GM23248 (cell line): ENCODE data around the gene ABL2. TPM values are rescaled to one million over a fixed set of nuclear protein-coding genes. Genes with fewer than 3 reads are reported as not detected.
"Not testable (repeated sequence)": the region's sequence is repeated elsewhere in the genome, so short reads cannot be mapped to it uniquely, and the experiment has no call there.

Experiments
- DNase-seq: peaks from one replicate; pipeline ENCODE4 v3.0.0-alpha.2; 2015
- H2AFZ ChIP-seq: fragments of 200-600 bp; sonication (generic); 2 replicates; pipeline ENCODE4 v1.6.1; 2016; ENCODE audit warnings: antibody characterized with exemption
- H3F3A ChIP-seq: fragments of 200-600 bp; sonication (generic); 2 replicates; pipeline ENCODE4 v1.6.1; 2016; ENCODE audit warnings: mild to moderate bottlenecking, antibody characterized with exemption, mixed run types; ENCODE audit not compliant: insufficient read depth
- H3K27ac ChIP-seq: fragments of 200-600 bp; sonication (generic); 2 replicates; pipeline ENCODE4 v1.5.1; 2016; ENCODE audit warnings: mild to moderate bottlenecking
- H3K27me3 ChIP-seq: fragments of 200-600 bp; sonication (generic); replicated peaks from 2 replicates; pipeline ENCODE4 v1.6.1; 2016; ENCODE audit warnings: mild to moderate bottlenecking; ENCODE audit not compliant: insufficient read depth
- H3K36me3 ChIP-seq: fragments of 200-600 bp; sonication (generic); 2 replicates; pipeline ENCODE4 v1.6.1; 2016; ENCODE audit warnings: low read depth, mild to moderate bottlenecking
- H3K4me1 ChIP-seq: fragments of 200-600 bp; sonication (generic); 2 replicates; pipeline ENCODE4 v1.6.1; 2016; ENCODE audit warnings: mild to moderate bottlenecking; ENCODE audit not compliant: insufficient read depth
- H3K4me2 ChIP-seq: fragments of 200-600 bp; sonication (generic); one replicate; pipeline ENCODE4 v1.6.1; 2016; ENCODE audit warnings: mild to moderate bottlenecking; ENCODE audit not compliant: unreplicated experiment
- H3K4me3 ChIP-seq: fragments of 200-600 bp; sonication (generic); 2 replicates; pipeline ENCODE4 v1.5.1; 2016; ENCODE audit warnings: mild to moderate bottlenecking
- H3K79me2 ChIP-seq: fragments of 200-600 bp; sonication (generic); 2 replicates; pipeline ENCODE4 v1.6.1; 2016; ENCODE audit warnings: mild to moderate bottlenecking; ENCODE audit not compliant: insufficient read depth
- H3K9ac ChIP-seq: fragments of 200-600 bp; sonication (generic); 2 replicates; pipeline ENCODE4 v1.6.1; 2016; ENCODE audit warnings: mild to moderate bottlenecking
- H3K9me2 ChIP-seq: fragments of 200-600 bp; sonication (generic); 2 replicates; pipeline ENCODE4 v1.6.1; 2016; ENCODE audit warnings: mixed run types, mild to moderate bottlenecking, moderate library complexity; ENCODE audit not compliant: insufficient read depth
- H3K9me3 ChIP-seq: fragments of 200-600 bp; sonication (generic); one replicate; pipeline ENCODE4 v1.6.1; 2017; ENCODE audit warnings: low read depth
- H4K20me1 ChIP-seq: fragments of 200-600 bp; sonication (generic); 2 replicates; pipeline ENCODE4 v1.6.0; 2016; ENCODE audit not compliant: insufficient read depth
- EZH2 ChIP-seq: fragments of 200-600 bp; sonication (generic); IDR thresholded peaks from 2 replicates; pipeline ENCODE4 v1.6.1; 2018; ENCODE audit warnings: antibody characterized with exemption, mild to moderate bottlenecking; ENCODE audit not compliant: insufficient read depth, poor library complexity, severe bottlenecking
- EZH2phosphoT487 ChIP-seq: fragments of 200-600 bp; sonication (generic); IDR thresholded peaks from 2 replicates; pipeline ENCODE4 v1.6.1; 2018; ENCODE audit warnings: antibody characterized with exemption, moderate library complexity, mild to moderate bottlenecking, low read depth; ENCODE audit not compliant: insufficient read depth
- WGBS, 2 experiments: methylation state at CpG; one replicate each; pipeline ENCODE4 v1.1.6; 2015 to 2017; ENCODE audit warnings: low lambda C conversion rate in 2 of 2, low coverage in 1 of 2; ENCODE audit errors: missing lambda C conversion rate in 2 of 2; 5-methylcytosine and 5-hydroxymethylcytosine counted together
- in situ Hi-C: fragments of 300-500 bp; cut with MboI; formaldehyde crosslinking; loops from 2 replicates; pipeline ENCODE4 v1.15.0; 2020
- polyA plus RNA-seq: library from polyadenylated mRNA; unstranded; fragments of >200 nt; fragmentation: Nextera tagmentation; extraction: Ambion mirVana; gene quantifications from 2 replicates; pipeline ENCODE4 v1.2.1, GENCODE V29; 2016
- total RNA-seq: library from RNA; depleted of rRNA; stranded (reverse); fragments of >200 nt; shearing (Covaris generic); gene quantifications from 2 replicates; pipeline ENCODE4 v1.2.3, GENCODE V29; 2014

The ABL2 gene
- total and polyA plus RNA-seq, 2 experiments from 2014 or later, result 13.2 to 38.6 TPM

GRCh38 chr1:179137617-179138255 is 91.7 kb downstream of the ABL2 start:
- WGBS, 2 experiments, result 43 to 44% methylated on average over 5 of the region's 5 CpGs
- Histone ChIP-seq H3F3A (peaks cover 47% of the 10 kb centered on the region), H2AFZ (no peak overlapping the region), H3K27ac (peak overlapping the region; percentile 60), H3K4me3 (peak overlapping the region; percentile 43), H3K27me3 (no peaks in the 10 kb centered on the region), H3K9me2 (no peaks in the 10 kb centered on the region), H3K79me2 (peaks cover 97% of the 10 kb centered on the region), H3K9me3 (no peaks in the 10 kb centered on the region), H3K4me2 (peak overlapping the region; percentile 70), H3K36me3 (peaks cover 8% of the 10 kb centered on the region), H3K9ac (peak overlapping the region; percentile 49), H4K20me1 (peaks cover 15% of the 10 kb centered on the region), H3K4me1 (peaks cover 37% of the 10 kb centered on the region)
- in situ Hi-C loops, result no loop called here
- TF ChIP-seq EZH2phosphoT487 (no peak), EZH2 (no peak)
- peak; percentile 69 for DNase-seq

- H3K4me3 ChIP-seq, H3K27ac ChIP-seq, H3K4me2 ChIP-seq, H3K9ac ChIP-seq, H3K9me3 ChIP-seq, H2AFZ ChIP-seq, H3K27me3 ChIP-seq, DNase-seq, in situ Hi-C loops, H3K9me2 ChIP-seq: not testable (repeated sequence)
- Histone ChIP-seq H3F3A (peaks cover 39% of the 10 kb centered on the region), H3K79me2 (peaks cover 97% of the 10 kb centered on the region), H4K20me1 (peaks cover 14% of the 10 kb centered on the region), H3K36me3 (peaks cover 22% of the 10 kb centered on the region), H3K4me1 (peaks cover 45% of the 10 kb centered on the region)
- 100% methylated on average over 9 of the region's 28 CpGs; no CpG with 5 or more reads in 1 of the 2 experiments for WGBS, 2 experiments
These were observed 93.8 kb downstream of the ABL2 start for GRCh38 chr1:179135707-179136106.

- Histone ChIP-seq H3K79me2 (peaks cover 97% of the 10 kb centered on the region), H3K4me1 (peaks cover 45% of the 10 kb centered on the region), H3F3A (peaks cover 39% of the 10 kb centered on the region), H3K36me3 (peaks cover 22% of the 10 kb centered on the region)
- H2AFZ ChIP-seq, H3K9me2 ChIP-seq, DNase-seq, H4K20me1 ChIP-seq, in situ Hi-C loops, H3K4me2 ChIP-seq, H3K27ac ChIP-seq, H3K4me3 ChIP-seq, H3K9me3 ChIP-seq, H3K9ac ChIP-seq, H3K27me3 ChIP-seq: not testable (repeated sequence)
- WGBS, 2 experiments, result 96 to 98% methylated on average over 8 to 13 of the region's 27 CpGs
These were observed 94.3 kb downstream of the ABL2 start for GRCh38 chr1:179135168-179135567.

- H3K36me3 ChIP-seq, result peaks cover 49% of the 10 kb centered on the region
- H3K79me2 ChIP-seq, result peaks cover 100% of the 10 kb centered on the region
- H3K4me3 ChIP-seq, result peak overlapping the region; percentile 36
- peak overlapping the region; percentile 28 for H3K9ac ChIP-seq
- peak; percentile 66 for DNase-seq
- H3K27me3 ChIP-seq, result no peaks in the 10 kb centered on the region
- peak overlapping the region; percentile 82 for H3K27ac ChIP-seq
- peak overlapping the region; percentile 48 for H3K4me2 ChIP-seq
- H3K4me1 ChIP-seq, result peaks cover 68% of the 10 kb centered on the region
- H3K9me3 ChIP-seq, result no peaks in the 10 kb centered on the region
- no peaks in the 10 kb centered on the region for H3K9me2 ChIP-seq
- WGBS, 2 experiments, result 56 to 62% methylated on average over 10 of the region's 10 CpGs
- peaks cover 68% of the 10 kb centered on the region for H3F3A ChIP-seq
- no peaks in the 10 kb centered on the region for H4K20me1 ChIP-seq
- H2AFZ ChIP-seq, result no peak overlapping the region
- TF ChIP-seq EZH2phosphoT487, result no peak
- in situ Hi-C loops, result no loop called here
These were observed 99.6 kb downstream of the ABL2 start for GRCh38 chr1:179129702-179130473.
